GM21447 (cell line): ENCODE measurements around the gene ESRRB.

Experiments
- ATAC-seq: cut with Tn5 transposase; IDR thresholded peaks from one replicate; pipeline ENCODE4 v1.9.1; 2021; ENCODE audit not compliant: unreplicated experiment

The ESRRB gene

GRCh38 chr14:76351941-76352340 lies 24.0 kb upstream of the ESRRB start:
- ATAC-seq: no peak

DNA sequence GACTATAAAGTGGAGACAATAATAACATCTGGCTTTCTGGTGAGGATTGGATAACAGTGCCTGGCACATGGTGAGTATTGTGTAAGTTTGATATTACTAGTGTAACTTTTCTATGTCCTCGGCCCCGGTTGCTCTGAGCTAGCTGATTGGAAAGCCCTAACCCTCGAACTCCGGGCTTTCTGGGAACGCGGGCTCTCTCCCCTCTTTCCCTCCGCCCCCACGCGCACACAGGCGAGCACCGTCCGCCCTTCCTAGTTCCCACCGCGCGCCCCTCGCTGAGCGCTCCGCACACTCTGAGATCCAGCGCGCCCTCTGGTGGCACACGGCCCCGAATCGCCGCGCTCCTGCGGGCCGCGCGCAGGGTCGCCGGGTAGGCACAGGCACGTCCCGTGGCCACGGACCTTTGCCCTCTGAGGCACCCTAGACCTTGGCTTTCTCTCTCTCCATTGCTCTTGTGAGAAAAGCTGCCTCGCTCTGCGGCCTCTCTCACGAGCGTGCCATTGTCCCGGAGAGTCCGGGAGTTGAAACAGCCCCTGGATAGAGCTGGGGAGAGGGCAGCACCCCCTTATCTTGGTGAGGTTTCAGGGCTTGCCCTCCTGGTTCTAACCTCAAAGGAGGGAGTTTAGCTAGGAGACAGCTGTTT lies 23.2 kb upstream of the ESRRB start:
- ATAC-seq: no peak

DNA sequence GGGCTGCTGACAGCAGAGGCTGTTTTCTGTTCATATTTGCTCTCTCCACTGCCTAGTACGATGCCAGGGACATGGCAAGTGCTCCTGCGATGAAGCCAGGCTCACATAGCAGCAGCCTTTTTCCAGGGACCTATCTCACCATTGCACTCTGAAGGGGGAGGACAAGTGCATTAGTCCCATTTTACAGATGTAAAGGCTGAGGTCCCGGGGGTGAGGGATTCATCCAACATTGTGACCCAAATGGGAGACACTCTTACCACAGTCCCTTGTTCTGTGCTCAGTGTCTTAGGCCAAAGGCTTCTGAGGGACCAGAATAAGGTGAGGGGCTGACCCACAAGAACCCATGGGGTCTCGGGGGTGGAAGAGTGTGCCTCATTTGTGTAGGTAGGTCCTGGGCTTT lies 21.6 kb upstream of the ESRRB start:
- no peak for ATAC-seq

DNA sequence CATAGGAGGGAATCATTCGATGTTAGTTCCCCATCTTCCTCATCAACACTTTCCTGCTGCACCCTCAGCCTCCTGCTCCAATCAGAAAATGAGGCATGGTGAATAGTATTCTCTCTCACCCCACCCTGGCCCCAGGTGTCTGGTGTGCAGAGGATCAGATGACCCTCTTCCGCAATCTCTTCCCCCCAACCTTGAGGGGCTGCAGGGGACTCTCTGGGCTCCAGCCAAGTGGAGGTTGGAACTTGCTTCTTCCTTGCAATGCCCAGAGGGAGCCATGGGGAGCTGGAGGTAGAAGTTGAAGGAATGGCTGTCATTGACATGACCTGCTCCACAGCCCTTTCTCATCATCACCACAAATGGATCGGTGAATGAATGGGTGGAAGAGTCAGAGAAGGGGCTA lies 20.2 kb upstream of the ESRRB start:
- no peak for ATAC-seq

DNA sequence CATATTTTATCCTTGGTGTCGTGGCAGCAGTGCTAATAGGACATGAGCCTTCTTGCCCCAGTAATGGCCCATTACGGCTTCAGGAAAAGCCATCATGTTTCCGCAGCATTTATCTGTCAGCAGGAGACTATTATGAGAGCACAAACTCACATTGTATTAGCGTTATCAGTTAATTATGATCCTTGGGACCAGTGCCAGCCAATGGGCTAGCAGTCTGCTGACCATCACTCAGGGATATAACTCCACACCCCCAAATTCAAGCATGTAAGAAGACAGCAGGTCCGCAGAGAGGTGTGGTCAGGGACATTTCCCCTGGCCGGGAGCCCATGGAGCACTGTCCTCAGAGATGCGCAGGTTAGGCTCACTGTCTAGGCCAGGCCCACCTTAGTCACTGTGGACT lies 4.9 kb upstream of the ESRRB start:
- ATAC-seq: no peak

GRCh38 chr14:76373456-76373855 lies 2.5 kb upstream of the ESRRB start:
- ATAC-seq: no peak

GRCh38 chr14:76375484-76375883 lies 453 bp upstream of the ESRRB start:
- no peak for ATAC-seq

GRCh38 chr14:76376409-76376877 lies 506 bp downstream of the ESRRB start:
- ATAC-seq: no peak

- ATAC-seq: no peak
Observed at GRCh38 chr14:76376878-76377734, 1.2 kb downstream of the ESRRB start.

DNA sequence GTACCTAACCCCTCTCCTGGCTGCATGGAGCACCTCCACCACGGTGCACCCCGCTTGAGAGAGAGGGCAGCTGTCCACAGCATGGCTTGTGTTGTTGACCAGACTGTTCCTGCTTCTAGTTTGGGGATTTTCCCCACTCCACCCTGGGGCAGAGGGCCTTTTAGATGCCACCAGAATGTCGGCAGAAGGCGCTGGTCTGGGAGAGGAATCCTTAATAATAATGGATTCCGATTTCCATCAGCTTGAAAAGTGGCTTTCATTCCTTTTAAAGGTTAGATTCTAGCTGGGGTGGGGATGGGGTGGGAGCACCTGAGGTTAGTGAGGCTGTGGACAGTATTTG lies 1.8 kb downstream of the ESRRB start:
- ATAC-seq: no peak

GRCh38 chr14:76380991-76381390 lies 5.1 kb downstream of the ESRRB start:
- no peak for ATAC-seq

GRCh38 chr14:76381817-76382494 lies 6.0 kb downstream of the ESRRB start:
- ATAC-seq: no peak

DNA sequence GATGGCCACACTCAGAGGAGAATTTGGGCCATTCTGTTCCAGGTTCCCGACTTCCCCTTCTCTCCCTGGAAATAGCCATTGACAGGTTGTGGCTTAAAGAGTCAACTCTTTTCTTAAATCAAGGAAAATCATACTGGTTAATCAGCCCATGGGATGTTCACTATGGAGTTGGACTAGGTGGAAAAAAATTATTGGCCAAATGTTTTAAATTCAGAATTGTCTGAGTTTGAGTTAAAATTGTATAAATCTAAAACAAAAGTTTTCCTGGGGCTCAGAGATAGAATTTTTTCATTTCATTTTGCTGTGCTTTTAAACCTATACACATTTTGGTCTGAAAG lies 6.5 kb downstream of the ESRRB start:
- no peak for ATAC-seq

DNA sequence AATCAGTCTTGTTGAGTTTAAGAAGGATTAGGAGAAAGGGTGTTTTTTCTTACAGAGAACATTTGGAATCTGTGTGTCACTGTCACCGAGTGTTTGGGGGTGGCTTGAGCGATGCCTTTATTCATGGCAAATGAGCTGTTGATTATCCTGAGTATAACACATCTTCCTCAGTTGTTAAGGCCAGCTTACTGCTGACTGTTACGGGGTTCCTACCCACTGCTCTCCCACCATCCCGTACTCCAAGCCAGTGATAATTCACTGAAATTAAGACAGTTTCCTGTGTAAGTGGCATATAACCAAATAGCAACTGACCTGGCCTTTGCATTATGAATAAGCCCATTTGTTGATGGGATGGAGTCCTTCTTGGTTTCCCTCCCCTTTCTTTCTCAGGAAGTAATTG lies 9.5 kb downstream of the ESRRB start:
- no peak for ATAC-seq

- ATAC-seq: no peak
Observed at GRCh38 chr14:76386944-76387782, 11.2 kb downstream of the ESRRB start.

DNA sequence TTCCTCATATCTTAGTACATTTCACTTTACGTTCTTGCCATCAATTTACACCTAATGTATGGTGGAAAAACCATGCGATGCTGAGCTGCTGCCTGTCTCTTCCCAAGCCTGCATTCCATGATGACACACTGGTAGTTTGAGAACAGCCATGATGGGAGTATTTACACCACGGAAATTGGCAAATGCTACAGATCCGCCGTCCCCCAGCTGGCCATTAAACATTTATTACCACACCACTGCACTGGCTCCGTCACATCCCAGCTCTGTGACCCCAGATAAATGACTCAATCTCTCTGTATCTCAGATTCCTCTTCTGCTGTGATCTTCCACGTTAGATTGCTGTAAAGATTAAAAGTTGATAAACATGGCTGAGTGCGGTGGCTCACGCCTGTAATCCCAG lies 13.9 kb downstream of the ESRRB start:
- no peak for ATAC-seq

- ATAC-seq: no peak
Observed at GRCh38 chr14:76390621-76391020, 14.7 kb downstream of the ESRRB start.

DNA sequence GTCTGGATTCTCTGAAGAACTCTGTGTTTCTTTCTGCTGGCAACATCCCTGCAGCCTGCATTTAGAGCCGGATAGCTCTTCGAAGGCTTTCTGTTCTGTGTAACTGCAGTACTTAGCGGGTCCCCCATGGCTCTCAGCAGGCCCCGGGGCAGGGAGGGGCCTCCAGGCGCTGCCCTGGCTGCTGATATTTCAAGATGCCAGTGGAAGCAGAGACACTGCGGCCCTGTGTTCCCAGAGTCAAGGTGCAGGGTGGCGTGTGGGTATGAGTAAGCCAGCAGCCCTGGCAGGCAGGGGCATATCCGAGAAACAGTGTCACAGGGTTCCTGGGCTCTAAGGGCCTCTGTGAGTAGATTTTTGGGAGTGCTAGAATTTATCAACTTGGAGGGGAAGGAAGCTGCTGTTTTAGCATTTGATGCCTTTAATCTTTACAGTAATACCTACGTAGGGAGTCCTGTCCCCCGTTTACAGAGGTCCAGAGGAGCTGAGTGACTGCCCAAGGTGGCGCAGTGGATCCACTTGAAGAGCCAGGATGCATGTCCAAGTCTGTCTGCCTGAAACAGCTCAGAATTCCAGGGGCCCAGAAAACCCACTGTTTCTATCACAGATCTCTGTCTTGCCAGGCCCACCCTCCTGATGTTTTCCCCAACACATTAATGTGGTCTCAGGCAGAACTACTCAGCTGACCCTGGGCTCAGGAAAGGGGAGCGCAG lies 16.2 kb downstream of the ESRRB start:
- ATAC-seq: no peak

DNA sequence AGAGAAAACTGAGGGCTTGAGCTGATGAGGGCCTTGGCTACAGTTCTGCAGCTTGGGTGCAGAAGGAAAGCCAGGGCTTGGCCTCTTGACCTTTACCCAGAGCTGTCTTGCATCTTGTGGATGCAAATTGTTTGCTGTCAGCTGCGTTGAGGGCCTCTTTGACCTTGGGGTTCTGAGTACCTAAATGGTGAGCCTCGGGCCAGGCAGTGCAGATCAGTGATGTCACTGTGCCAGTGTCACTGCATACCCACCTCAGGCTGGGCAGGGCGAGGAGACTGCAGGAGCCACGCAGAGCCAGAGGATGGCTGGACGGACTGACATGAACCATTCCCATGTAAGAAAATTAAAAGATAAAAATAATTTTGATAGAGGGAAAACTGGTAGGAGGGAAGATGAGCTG lies 18.6 kb downstream of the ESRRB start:
- ATAC-seq: no peak

DNA sequence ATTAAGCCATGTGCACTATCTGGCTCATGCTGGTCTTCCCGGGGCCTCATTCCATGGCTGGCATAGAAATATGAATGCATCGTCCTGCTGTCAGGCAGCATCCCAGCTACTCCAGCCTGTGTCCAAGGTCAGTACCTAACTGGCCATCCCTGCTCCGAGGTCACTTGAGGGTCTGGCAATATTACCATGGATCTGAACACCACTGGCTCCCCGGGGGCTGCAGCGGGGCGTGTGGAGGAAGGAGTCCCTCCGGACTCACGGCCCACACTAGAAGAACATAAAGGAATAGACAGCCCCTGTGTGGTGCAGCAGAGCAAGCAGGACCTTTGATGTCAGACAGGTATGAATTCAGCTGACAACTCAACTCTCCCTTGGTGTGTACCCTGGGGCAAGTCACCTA lies 19.2 kb downstream of the ESRRB start:
- ATAC-seq: no peak

- ATAC-seq: no peak
Observed at GRCh38 chr14:76396714-76397187, 20.8 kb downstream of the ESRRB start.
